Measurements from ENCODE around the gene ZSWIM7.
"Not testable (repeated sequence)": the region's sequence is repeated elsewhere in the genome, so short reads cannot be mapped to it uniquely, and the experiment has no call there.

ZSWIM7 gene

GRCh38 chr17:16001226-16001897 lies 1.9 kb upstream of the ZSWIM7 start:
- no peak overlapping the region for H3K27ac ChIP-seq
- H3K4me3 ChIP-seq, result peak overlapping the region in 1 of 7 experiments; percentile 74

GRCh38 chr17:15999974-16000827 lies 697 bp upstream of the ZSWIM7 start:
- H3K27ac ChIP-seq, result peak overlapping the region; percentile 62 to 95 (median 88)

DNA sequence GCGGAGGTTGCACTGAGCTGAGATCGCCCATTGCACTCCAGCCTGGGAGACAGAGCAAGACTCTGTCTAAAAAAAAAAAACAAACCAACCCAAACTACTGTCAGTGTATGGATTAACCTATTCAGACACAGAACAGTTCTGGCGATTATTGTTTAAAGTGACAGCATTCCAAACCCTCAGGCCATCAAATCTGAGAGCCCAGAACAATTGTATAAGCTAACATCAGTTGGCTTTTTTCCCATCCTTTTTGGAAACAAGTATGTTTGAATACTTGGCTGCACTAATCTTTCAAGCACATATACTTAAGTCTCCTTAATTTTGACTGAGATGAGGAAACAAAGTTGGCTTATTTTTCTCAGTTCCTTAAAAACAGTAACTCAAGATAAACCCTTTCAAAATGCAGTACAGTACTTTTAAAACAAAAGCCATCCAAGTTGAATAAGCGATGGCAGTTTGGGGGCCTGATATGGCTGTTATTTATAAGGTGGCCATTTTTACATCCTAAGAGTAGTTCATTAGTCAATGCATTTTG lies 1.4 kb downstream of the ZSWIM7 start:
- H3K27ac ChIP-seq, result peak overlapping the region in 7 of 21 experiments; percentile 9 to 90 (median 86)
- peak overlapping the region in 2 of 7 experiments; percentile 69 to 82 for H3K4me3 ChIP-seq

More at GRCh38 chr17:15999974-16000827, 697 bp upstream of the ZSWIM7 start:
- H3K4me3 ChIP-seq, result peak overlapping the region; percentile 59 to 82 (median 74)

DNA sequence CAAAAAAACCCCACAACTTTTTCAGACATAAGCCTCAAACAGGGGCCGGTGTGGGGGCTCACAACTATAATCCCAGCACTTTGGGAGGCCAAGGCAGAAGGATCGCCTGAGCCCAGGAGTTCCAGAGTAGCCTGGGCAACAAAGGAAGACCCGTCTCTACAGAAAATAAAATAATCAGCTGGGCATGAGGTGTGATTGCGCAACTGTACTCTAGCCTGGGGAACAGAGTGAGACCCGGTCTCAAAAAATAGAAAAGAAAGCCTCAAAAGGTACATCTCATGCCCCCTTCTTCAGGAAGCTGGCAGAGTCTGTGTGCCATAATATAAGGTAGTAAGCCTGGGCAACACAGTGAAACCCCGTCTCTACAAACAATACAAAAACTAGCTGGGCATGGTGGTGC lies 3.2 kb downstream of the ZSWIM7 start:
- Histone ChIP-seq H3K27ac (no peak overlapping the region), H3K4me3 (no peak overlapping the region)

GRCh38 chr17:15981646-15982580 lies 17.6 kb downstream of the ZSWIM7 start:
- H3K27ac ChIP-seq, result no peak overlapping the region
- no peak overlapping the region for H3K4me3 ChIP-seq

DNA sequence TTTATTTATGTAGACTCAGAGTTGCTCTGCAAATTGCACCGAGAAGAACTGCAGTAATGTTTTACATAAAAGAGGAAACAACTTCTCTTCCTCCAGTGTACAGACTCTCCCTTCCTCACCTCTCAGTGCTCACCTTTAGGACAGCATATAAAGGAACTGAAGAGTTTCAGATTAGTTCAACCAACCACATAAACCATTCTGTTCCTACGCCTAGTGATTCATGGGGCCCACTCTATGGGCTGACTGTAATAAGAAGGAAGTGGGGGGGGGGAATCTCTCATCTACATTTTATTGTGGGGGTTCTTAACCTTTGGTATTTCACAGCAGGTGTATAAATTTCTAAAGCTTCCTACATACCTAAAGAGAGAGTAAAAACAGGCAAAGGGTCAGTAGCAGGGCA lies 18.3 kb downstream of the ZSWIM7 start:
- H3K27ac ChIP-seq, result no peak overlapping the region
- H3K4me3 ChIP-seq, result no peak overlapping the region

DNA sequence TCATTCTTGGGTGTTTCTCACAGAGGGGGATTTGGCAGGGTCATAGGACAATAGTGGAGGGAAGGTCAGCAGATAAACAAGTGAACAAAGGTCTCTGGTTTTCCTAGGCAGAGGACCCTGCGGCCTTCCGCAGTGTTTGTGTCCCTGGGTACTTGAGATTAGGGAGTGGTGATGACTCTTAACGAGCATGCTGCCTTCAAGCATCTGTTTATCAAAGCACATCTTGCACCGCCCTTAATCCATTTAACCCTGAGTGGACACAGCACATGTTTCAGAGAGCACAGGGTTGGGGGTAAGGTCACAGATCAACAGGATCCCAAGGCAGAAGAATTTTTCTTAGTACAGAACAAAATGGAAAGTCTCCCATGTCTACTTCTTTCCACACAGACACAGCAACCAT lies 20.5 kb downstream of the ZSWIM7 start:
- not testable (repeated sequence) for H3K4me3 ChIP-seq, H3K27ac ChIP-seq

DNA sequence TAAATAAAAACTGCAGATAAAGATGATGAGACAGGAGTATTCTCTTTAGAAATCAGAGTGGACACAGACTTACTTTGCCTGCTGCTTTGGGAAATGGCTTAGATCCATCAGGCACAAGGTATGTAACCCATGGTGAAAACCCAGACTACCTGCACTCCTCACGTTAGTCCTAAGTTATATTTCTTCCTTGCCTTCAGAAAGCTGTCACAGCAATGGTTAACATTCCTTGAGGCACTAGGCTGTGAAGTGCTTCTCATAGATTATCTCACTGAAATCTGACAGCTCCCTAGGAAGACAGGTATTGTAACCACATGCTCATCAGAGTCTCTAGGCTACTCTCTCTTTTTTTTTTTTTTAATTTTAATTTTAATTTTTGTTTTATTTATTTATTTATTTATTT lies 20.9 kb downstream of the ZSWIM7 start:
- Histone ChIP-seq H3K4me3 (no peak overlapping the region), H3K27ac (no peak overlapping the region)

- no peak overlapping the region for H3K27ac ChIP-seq
Observed at GRCh38 chr17:15977894-15978293, 21.6 kb downstream of the ZSWIM7 start.

GRCh38 chr17:15973834-15974233 lies 25.7 kb downstream of the ZSWIM7 start:
- Histone ChIP-seq H3K27ac (no peak overlapping the region), H3K4me3 (no peak overlapping the region)

More at GRCh38 chr17:15977894-15978293, 21.6 kb downstream of the ZSWIM7 start:
- H3K4me3 ChIP-seq, result no peak overlapping the region

- H3K27ac ChIP-seq, result no peak overlapping the region
Observed at GRCh38 chr17:15973016-15973415, 26.5 kb downstream of the ZSWIM7 start.

GRCh38 chr17:15972497-15972951 lies 27.0 kb downstream of the ZSWIM7 start:
- Histone ChIP-seq H3K4me3 (no peak overlapping the region), H3K27ac (no peak overlapping the region)

More at GRCh38 chr17:15973016-15973415, 26.5 kb downstream of the ZSWIM7 start:
- H3K4me3 ChIP-seq, result no peak overlapping the region

DNA sequence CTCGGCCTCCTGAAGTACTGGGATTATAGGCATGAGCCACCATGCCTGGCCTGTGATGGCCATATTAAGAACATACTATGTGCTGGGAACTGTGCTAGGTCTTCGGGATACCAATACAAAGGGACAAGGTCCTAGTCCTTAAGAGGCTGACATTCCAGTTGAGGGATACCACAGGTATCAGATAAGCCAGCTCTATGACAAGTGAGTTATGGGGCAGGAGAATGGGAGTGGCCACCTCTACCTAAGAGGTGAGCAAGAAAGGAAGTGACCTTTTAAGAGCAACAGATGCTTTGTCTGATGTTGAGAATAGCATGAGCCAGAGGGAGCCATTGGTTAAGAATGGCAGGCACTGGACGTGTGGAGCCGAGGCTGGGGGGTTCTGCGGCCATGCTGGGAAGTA lies 27.6 kb downstream of the ZSWIM7 start:
- H3K4me3 ChIP-seq, result no peak overlapping the region
- no peak overlapping the region for H3K27ac ChIP-seq

DNA sequence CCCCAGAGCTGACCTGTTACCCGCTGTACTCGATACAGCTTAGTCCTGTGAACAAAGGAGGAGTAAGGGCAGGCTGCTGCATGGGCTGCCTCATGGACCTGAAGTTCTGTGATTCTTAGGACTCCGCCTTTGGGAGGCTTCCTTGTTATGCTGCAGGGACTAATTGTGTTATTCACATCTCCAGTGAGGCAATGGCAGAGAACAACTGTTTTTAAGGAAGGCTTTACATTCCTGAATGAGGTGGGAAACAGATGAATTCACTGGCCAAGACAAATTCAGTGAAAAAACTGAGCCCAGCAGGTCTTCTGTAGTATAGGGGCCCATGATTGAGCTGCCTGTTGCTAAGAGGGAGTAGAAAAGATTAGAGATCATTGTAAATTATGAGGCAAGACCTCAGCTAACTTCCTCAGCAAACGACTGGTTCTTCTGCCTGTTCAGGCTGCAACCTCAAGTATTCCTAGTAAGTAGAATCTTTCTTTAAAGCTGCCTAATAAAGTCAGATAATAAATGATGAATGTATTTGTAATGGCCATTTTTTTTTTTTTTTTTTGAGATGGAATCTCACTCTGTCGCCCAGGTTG lies 28.3 kb downstream of the ZSWIM7 start:
- no peak overlapping the region for H3K27ac ChIP-seq
- no peak overlapping the region for H3K4me3 ChIP-seq

DNA sequence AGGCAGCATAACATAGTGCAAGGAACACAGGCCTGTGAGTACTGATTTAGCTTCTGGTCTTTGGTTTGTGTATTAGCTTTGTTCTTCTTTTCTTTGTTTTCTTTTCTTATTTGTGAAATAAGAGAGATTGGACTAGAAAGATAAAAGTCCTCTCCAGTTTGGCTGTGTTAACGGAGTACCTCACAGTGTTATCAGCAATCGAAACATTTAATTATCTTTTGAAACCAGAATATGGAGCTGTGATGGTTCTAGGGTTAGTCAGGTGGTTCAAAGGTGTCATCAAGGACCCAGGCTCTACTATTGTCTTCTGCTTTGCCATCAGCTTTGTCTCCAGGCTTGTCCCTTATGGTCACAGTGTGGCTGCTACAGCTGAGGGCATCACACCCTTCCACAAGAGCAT lies 29.0 kb downstream of the ZSWIM7 start:
- Histone ChIP-seq H3K27ac (no peak overlapping the region), H3K4me3 (no peak overlapping the region)

DNA sequence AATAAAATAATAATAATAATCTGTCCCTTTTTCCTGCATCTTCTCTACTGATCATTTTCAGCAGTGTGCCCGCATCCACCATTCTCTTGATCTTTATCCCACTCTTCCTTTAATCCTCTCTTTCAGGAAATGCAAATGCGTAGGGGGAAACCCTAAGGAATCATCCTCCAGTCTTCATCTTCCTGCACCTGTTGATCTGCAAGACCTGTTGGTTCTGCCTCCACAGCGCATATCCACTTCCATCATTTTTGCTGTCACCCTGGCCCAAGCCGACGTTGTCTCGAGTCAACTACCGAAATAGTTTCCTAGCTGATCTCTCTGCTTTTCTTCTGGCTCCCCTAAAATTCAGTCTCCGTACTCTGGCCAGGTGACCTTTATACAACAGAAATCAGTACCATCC lies 30.0 kb downstream of the ZSWIM7 start:
- H3K27ac ChIP-seq, result no peak overlapping the region
- H3K4me3 ChIP-seq, result no peak overlapping the region

GRCh38 chr17:15967706-15968399 lies 31.7 kb downstream of the ZSWIM7 start:
- Histone ChIP-seq H3K27ac (no peak overlapping the region), H3K4me3 (no peak overlapping the region)

- Histone ChIP-seq H3K27ac (peak overlapping the region in 14 of 21 experiments; percentile 13 to 73 (median 40)), H3K4me3 (no peak overlapping the region)
Observed at GRCh38 chr17:15966879-15967248, 32.6 kb downstream of the ZSWIM7 start.
